Measurements from ENCODE around the gene UTP20.

Gene UTP20

GRCh38 chr12:101436136-101436535, 156.2 kb downstream of the UTP20 start:
- no peak for DNase-seq (ENCODE audit: low read depth, low spot score)
